WERI-Rb-1 (cell line): ENCODE results near the gene PPP1R13B.

Experiments used
- DNase-seq: peaks from one replicate; pipeline ENCODE4 v3.0.0-alpha.2; 2020
- H3K27ac ChIP-seq: fragments of 250-450 bp; sonication (Bioruptor Pico); 2 replicates; pipeline ENCODE4 v1.5.1; 2020; ENCODE audit warnings: mild to moderate bottlenecking, moderate library complexity
- H3K27me3 ChIP-seq: fragments of 250-450 bp; sonication (Bioruptor Pico); 2 replicates; pipeline ENCODE4 v1.5.1; 2021; ENCODE audit warnings: mild to moderate bottlenecking, low read depth, moderate library complexity; ENCODE audit not compliant: insufficient read depth, severe bottlenecking
- H3K36me3 ChIP-seq: fragments of 250-450 bp; sonication (Bioruptor Pico); 2 replicates; pipeline ENCODE4 v1.5.1; 2020; ENCODE audit warnings: mild to moderate bottlenecking, moderate library complexity
- H3K4me3 ChIP-seq: 2 replicates; pipeline ENCODE4 v1.5.1; 2011; ENCODE audit warnings: low read depth, mild to moderate bottlenecking, control low read depth, low read length
- H3K9me3 ChIP-seq: fragments of 250-450 bp; sonication (Bioruptor Pico); 2 replicates; pipeline ENCODE4 v1.5.1; 2021; ENCODE audit warnings: mild to moderate bottlenecking, moderate library complexity; ENCODE audit not compliant: severe bottlenecking
- CTCF ChIP-seq: IDR thresholded peaks from 2 replicates; pipeline ENCODE4 v1.5.1; 2011; ENCODE audit warnings: low read depth, mild to moderate bottlenecking, control low read depth, inconsistent platforms, low read length

PPP1R13B gene

GRCh38 chr14:103711516-103712431, 135.6 kb downstream of the PPP1R13B start:
- Histone ChIP-seq H3K27ac (no peak overlapping the region), H3K4me3 (no peak overlapping the region), H3K36me3 (peaks cover 65% of the 10 kb centered on the region), H3K9me3 (no peaks in the 10 kb centered on the region), H3K27me3 (no peaks in the 10 kb centered on the region)
- DNase-seq, result no peak
- TF ChIP-seq CTCF, result no peak

DNA sequence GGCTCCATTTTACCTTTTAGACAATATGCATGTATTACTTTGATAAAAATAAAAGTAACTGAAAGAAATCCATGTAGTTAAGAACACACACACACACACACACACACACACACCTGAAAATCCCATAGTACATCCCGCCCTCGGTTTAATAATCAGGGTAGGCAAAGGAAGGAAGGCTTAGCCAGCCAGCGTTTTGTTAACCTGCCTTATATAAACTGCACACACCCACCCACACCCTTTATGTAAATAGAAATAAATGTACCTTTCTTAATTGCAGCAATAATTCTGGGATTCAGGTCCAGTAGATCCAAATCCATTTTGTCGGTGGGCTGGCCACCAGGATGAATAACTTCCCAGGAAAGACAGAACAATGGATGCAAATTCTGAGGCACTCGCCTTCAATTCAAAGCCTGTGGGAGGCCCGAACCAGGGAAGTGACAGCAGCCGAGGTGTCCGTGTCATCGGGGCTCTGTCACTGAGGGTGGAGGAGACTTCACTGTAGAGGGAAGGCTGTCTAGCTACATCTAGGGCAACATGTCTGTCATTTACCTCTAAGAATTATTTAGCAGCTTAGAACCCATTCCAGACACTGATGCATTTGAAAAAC, 136.5 kb downstream of the PPP1R13B start:
- Histone ChIP-seq H3K27ac (no peak overlapping the region), H3K27me3 (no peaks in the 10 kb centered on the region), H3K36me3 (peaks cover 74% of the 10 kb centered on the region), H3K4me3 (no peak overlapping the region), H3K9me3 (no peaks in the 10 kb centered on the region)
- DNase-seq, result no peak
- TF ChIP-seq CTCF, result no peak

DNA sequence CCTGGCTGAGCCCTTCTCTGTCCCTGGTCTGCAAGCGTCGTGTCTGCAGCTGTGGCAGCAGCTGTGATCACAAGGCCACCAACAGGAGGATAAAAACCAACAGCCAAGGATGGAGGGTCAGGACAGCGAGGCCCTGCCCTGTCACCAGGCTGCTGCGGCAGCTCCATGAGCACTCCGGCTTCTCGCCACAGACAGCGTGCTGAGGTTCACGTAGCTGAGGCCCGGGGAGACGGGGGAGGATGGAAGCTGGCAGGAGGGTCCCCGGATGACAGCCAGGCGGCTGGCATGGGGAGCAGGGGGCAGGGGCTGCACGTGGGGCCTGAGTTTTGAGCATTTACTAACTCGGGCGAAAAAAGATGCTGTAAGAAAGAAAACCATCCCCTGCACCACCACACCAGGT, 137.6 kb downstream of the PPP1R13B start:
- DNase-seq, result no peak
- no peak overlapping the region for H3K27ac ChIP-seq
- H3K27me3 ChIP-seq, result no peaks in the 10 kb centered on the region
- H3K36me3 ChIP-seq, result peaks cover 83% of the 10 kb centered on the region
- no peak for TF ChIP-seq CTCF
- no peaks in the 10 kb centered on the region for H3K9me3 ChIP-seq
- H3K4me3 ChIP-seq, result no peak overlapping the region

GRCh38 chr14:103708750-103709187, 138.6 kb downstream of the PPP1R13B start:
- no peak for DNase-seq
- no peaks in the 10 kb centered on the region for H3K27me3 ChIP-seq
- no peaks in the 10 kb centered on the region for H3K9me3 ChIP-seq
- no peak for TF ChIP-seq CTCF
- no peak overlapping the region for H3K4me3 ChIP-seq
- H3K27ac ChIP-seq, result no peak overlapping the region
- H3K36me3 ChIP-seq, result peaks cover 90% of the 10 kb centered on the region

DNA sequence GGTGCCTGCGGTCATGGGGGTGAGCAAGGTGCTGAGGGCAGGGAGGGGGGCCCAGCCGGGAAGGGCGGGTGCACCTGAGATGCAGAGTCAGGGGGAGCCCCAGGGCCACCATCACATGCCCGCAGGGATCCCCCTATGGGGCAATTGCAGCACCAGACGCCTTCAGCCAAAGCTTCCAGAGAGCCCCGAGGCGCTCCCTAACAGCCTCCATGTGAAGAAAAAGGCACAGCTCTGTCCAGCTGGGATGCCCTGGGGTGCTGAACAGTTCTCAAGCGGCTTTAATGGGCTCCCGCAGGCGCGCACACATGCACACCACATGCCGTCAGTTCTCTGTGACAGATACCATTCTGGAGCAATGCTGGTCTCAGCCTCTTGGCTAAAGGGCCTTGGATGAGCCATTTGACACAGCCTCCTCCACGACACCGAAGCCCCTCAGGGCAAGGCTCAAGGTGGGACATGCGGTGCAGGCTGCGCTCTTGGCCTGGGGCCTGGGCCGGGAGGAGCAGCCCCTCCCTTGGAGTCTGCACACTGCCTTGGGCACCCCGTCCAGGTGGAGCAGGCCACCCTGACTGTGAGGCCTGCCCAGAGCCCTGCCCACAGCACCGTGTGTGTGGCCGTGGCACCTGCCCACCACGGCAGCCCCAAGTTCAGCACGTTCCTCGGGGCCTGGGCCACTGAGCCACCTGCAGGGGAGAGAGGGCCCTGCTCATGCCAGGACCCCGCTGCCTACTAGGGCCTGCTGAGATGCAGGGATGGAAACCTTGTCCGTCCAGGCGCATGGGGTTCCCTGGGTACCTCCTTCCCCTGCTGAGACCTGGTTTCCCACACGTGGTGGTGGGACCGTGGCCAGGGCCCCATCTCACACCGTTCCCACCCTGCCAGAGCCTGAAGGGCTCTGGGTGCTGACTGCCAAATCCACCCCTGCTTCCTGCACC, 139.8 kb downstream of the PPP1R13B start:
- Histone ChIP-seq H3K27ac (no peak overlapping the region), H3K9me3 (no peaks in the 10 kb centered on the region), H3K36me3 (peaks cover 90% of the 10 kb centered on the region), H3K4me3 (no peak overlapping the region), H3K27me3 (no peaks in the 10 kb centered on the region)
- TF ChIP-seq CTCF, result no peak
- no peak for DNase-seq
